CD8-positive, alpha-beta memory T cell (primary cell): Measurements from ENCODE around the gene KIF13A. TPM values are rescaled to one million over a fixed set of nuclear protein-coding genes. Genes with fewer than 3 reads are reported as not detected.

Experiments
- CTCF ChIA-PET: fragments of 350-600 bp; sonication (Branson Sonifier 250); formaldehyde crosslinking; loops from one replicate; lab custom pipeline; 2021; ENCODE audit warnings: antibody characterized with exemption; lab: Charles Lee
- POLR2A ChIA-PET: fragments of 350-600 bp; sonication (Branson Sonifier 250); formaldehyde crosslinking; loops from one replicate; lab custom pipeline; 2021; ENCODE audit warnings: antibody characterized with exemption; lab: Charles Lee
- DNase-seq, 5 donors: peaks; one replicate each; pipeline versions ENCODE4 v3.0.0 to v3.0.0-alpha.2; 2020 to 2022; ENCODE audit warnings: mixed read lengths in 1 of 5
- H3K27ac ChIP-seq: one replicate; pipeline ENCODE4 v1.7.0; 2013; ENCODE audit warnings: low read depth, mild to moderate bottlenecking, low read length, moderate library complexity
- H3K27me3 ChIP-seq: 2 replicates; pipeline ENCODE4 v1.7.0; 2013; ENCODE audit warnings: low read length, mild to moderate bottlenecking; ENCODE audit not compliant: insufficient read depth, poor library complexity, severe bottlenecking
- H3K36me3 ChIP-seq: 2 replicates; pipeline ENCODE4 v1.7.0; 2013; ENCODE audit warnings: mild to moderate bottlenecking, low read length, moderate library complexity; ENCODE audit not compliant: insufficient read depth
- H3K4me1 ChIP-seq: 2 replicates; pipeline ENCODE4 v1.7.0; 2013; ENCODE audit warnings: mild to moderate bottlenecking, low read length, moderate library complexity; ENCODE audit not compliant: insufficient read depth
- H3K4me3 ChIP-seq: 2 replicates; pipeline ENCODE4 v1.7.0; 2013; ENCODE audit warnings: mild to moderate bottlenecking, low read length
- H3K9me3 ChIP-seq: 2 replicates; pipeline ENCODE4 v1.7.0; 2013; ENCODE audit warnings: mild to moderate bottlenecking, low read length
- H3K27ac Mint-ChIP-seq, 8 donors: one replicate each; pipeline ENCODE4 v1.8.0; 2020 to 2021; ENCODE audit warnings: mixed read lengths in 8 of 8, mild to moderate bottlenecking in 6 of 8, inconsistent platforms in 3 of 8, moderate library complexity in 3 of 8
- H3K27me3 Mint-ChIP-seq, 2 donors: one replicate each; pipeline ENCODE4 v1.8.0; 2020 to 2021; ENCODE audit warnings: mixed read lengths in 2 of 2, mild to moderate bottlenecking in 1 of 2, moderate library complexity in 1 of 2
- H3K36me3 Mint-ChIP-seq, 3 donors: one replicate each; pipeline ENCODE4 v1.8.0; 2020 to 2021; ENCODE audit warnings: mixed read lengths in 3 of 3, inconsistent platforms in 1 of 3, mild to moderate bottlenecking in 1 of 3
- H3K4me1 Mint-ChIP-seq, 3 donors: one replicate each; pipeline ENCODE4 v1.8.0; 2020 to 2021; ENCODE audit warnings: mixed read lengths in 3 of 3, inconsistent platforms in 1 of 3, mild to moderate bottlenecking in 1 of 3
- H3K4me3 Mint-ChIP-seq, 7 donors: one replicate each; pipeline ENCODE4 v1.8.0; 2020 to 2021; ENCODE audit warnings: mixed read lengths in 7 of 7, mild to moderate bottlenecking in 6 of 7, moderate library complexity in 4 of 7, inconsistent platforms in 2 of 7
- H3K9me3 Mint-ChIP-seq, 5 donors: one replicate each; pipeline ENCODE4 v1.8.0; 2020 to 2022; ENCODE audit warnings: mixed read lengths in 5 of 5, mild to moderate bottlenecking in 3 of 5, moderate library complexity in 2 of 5, inconsistent platforms in 1 of 5
- polyA plus RNA-seq: library from polyadenylated mRNA; unstranded; fragments of 300-500 nt; fragmentation: Illumina TruSeq; gene quantifications from one replicate; pipeline ENCODE4 v1.2.3, GENCODE V29; 2021
- total RNA-seq, 2 experiments: library from RNA; stranded (reverse); gene quantifications; one replicate each; pipeline ENCODE4 v1.2.3, GENCODE V29; 2021

KIF13A gene
- total and polyA plus RNA-seq, 3 experiments from 2014 or later = 0.12 to 0.60 (median 0.18) TPM

GRCh38 chr6:17855381-17855780, 132.1 kb downstream of the KIF13A start:
- Histone ChIP-seq H3K27me3 (no peaks in the 10 kb centered on the region), H3K4me1 (no peaks in the 10 kb centered on the region), H3K9me3 (no peaks in the 10 kb centered on the region), H3K27ac (no peak overlapping the region), H3K4me3 (no peak overlapping the region), H3K36me3 (no peaks in the 10 kb centered on the region)
- Mint-ChIP-seq H3K4me3 (no peak overlapping the region), H3K9me3 (peaks cover 0 to 3% (median 0%) of the 10 kb centered on the region in 5 donors), H3K27ac (no peak overlapping the region), H3K27me3 (peaks cover 10 to 12% of the 10 kb centered on the region in 2 donors), H3K36me3 (no peaks in the 10 kb centered on the region), H3K4me1 (no peaks in the 10 kb centered on the region)
- DNase-seq = no peak
- POLR2A ChIA-PET = no interaction called here
- CTCF ChIA-PET = no interaction called here

- POLR2A ChIA-PET = no interaction called here
- Mint-ChIP-seq H3K36me3 (no peaks in the 10 kb centered on the region), H3K9me3 (peaks cover 0 to 3% (median 0%) of the 10 kb centered on the region in 5 donors), H3K27me3 (peaks cover 8 to 12% of the 10 kb centered on the region in 2 donors), H3K27ac (no peak overlapping the region), H3K4me3 (no peak overlapping the region), H3K4me1 (no peaks in the 10 kb centered on the region)
- Histone ChIP-seq H3K27me3 (no peaks in the 10 kb centered on the region), H3K4me3 (no peak overlapping the region), H3K27ac (no peak overlapping the region), H3K36me3 (no peaks in the 10 kb centered on the region), H3K4me1 (no peaks in the 10 kb centered on the region), H3K9me3 (no peaks in the 10 kb centered on the region)
- CTCF ChIA-PET = no interaction called here
- DNase-seq = no peak
These were observed 133.9 kb downstream of the KIF13A start for GRCh38 chr6:17853533-17853932.

- CTCF ChIA-PET = no interaction called here
- H3K4me1 ChIP-seq = no peaks in the 10 kb centered on the region
- H3K27me3 Mint-ChIP-seq = peaks cover 8 to 14% of the 10 kb centered on the region in 2 donors
- H3K4me1 Mint-ChIP-seq = no peaks in the 10 kb centered on the region
- H3K36me3 ChIP-seq = no peaks in the 10 kb centered on the region
- POLR2A ChIA-PET = no interaction called here
- no peak overlapping the region for H3K27ac ChIP-seq
- H3K27ac Mint-ChIP-seq = no peak overlapping the region
- H3K4me3 ChIP-seq = no peak overlapping the region
- DNase-seq = no peak
- no peaks in the 10 kb centered on the region for H3K9me3 ChIP-seq
- H3K9me3 Mint-ChIP-seq = peaks cover 0 to 3% (median 0%) of the 10 kb centered on the region in 5 donors
- no peak overlapping the region for H3K4me3 Mint-ChIP-seq
- H3K36me3 Mint-ChIP-seq = no peaks in the 10 kb centered on the region
- H3K27me3 ChIP-seq = no peaks in the 10 kb centered on the region
These were observed 135.7 kb downstream of the KIF13A start for GRCh38 chr6:17851720-17852161.

- Histone ChIP-seq H3K4me1 (no peaks in the 10 kb centered on the region), H3K36me3 (no peaks in the 10 kb centered on the region), H3K4me3 (no peak overlapping the region), H3K27ac (no peak overlapping the region), H3K27me3 (no peaks in the 10 kb centered on the region), H3K9me3 (no peaks in the 10 kb centered on the region)
- DNase-seq = no peak
- Mint-ChIP-seq H3K4me1 (no peaks in the 10 kb centered on the region), H3K27ac (no peak overlapping the region), H3K4me3 (no peak overlapping the region), H3K9me3 (peaks cover 0 to 3% (median 0%) of the 10 kb centered on the region in 5 donors), H3K27me3 (peaks cover 8 to 14% of the 10 kb centered on the region in 2 donors), H3K36me3 (no peaks in the 10 kb centered on the region)
- ChIA-PET POLR2A (no interaction called here), CTCF (no interaction called here)
These were observed 136.3 kb downstream of the KIF13A start for GRCh38 chr6:17851001-17851719.

- H3K4me3 ChIP-seq = no peak overlapping the region
- Mint-ChIP-seq H3K9me3 (peaks cover 0 to 3% (median 0%) of the 10 kb centered on the region in 5 donors), H3K27me3 (peaks cover 7 to 12% of the 10 kb centered on the region in 2 donors), H3K4me1 (no peaks in the 10 kb centered on the region), H3K4me3 (no peak overlapping the region), H3K36me3 (no peaks in the 10 kb centered on the region), H3K27ac (no peak overlapping the region)
- no peaks in the 10 kb centered on the region for H3K4me1 ChIP-seq
- ChIA-PET POLR2A (no interaction called here), CTCF (no interaction called here)
- no peaks in the 10 kb centered on the region for H3K27me3 ChIP-seq
- no peaks in the 10 kb centered on the region for H3K9me3 ChIP-seq
- H3K36me3 ChIP-seq = no peaks in the 10 kb centered on the region
- no peak for DNase-seq
- no peak overlapping the region for H3K27ac ChIP-seq
These were observed 137.2 kb downstream of the KIF13A start for GRCh38 chr6:17850281-17850680.

- Histone ChIP-seq H3K9me3 (no peaks in the 10 kb centered on the region), H3K36me3 (no peaks in the 10 kb centered on the region), H3K27ac (no peak overlapping the region), H3K4me3 (no peak overlapping the region), H3K27me3 (no peaks in the 10 kb centered on the region), H3K4me1 (no peaks in the 10 kb centered on the region)
- Mint-ChIP-seq H3K36me3 (no peaks in the 10 kb centered on the region), H3K27ac (no peak overlapping the region), H3K27me3 (peaks cover 3 to 10% of the 10 kb centered on the region in 2 donors), H3K4me1 (no peaks in the 10 kb centered on the region), H3K9me3 (peaks cover 0 to 3% (median 0%) of the 10 kb centered on the region in 5 donors), H3K4me3 (no peak overlapping the region)
- DNase-seq = no peak
- POLR2A ChIA-PET = no interaction called here
- CTCF ChIA-PET = no interaction called here
These were observed 140.2 kb downstream of the KIF13A start for GRCh38 chr6:17847203-17847760.

- Histone ChIP-seq H3K27me3 (no peaks in the 10 kb centered on the region), H3K9me3 (no peaks in the 10 kb centered on the region), H3K4me1 (no peaks in the 10 kb centered on the region), H3K4me3 (no peak overlapping the region), H3K27ac (no peak overlapping the region), H3K36me3 (no peaks in the 10 kb centered on the region)
- CTCF ChIA-PET = no interaction called here
- H3K4me1 Mint-ChIP-seq = no peaks in the 10 kb centered on the region
- POLR2A ChIA-PET = no interaction called here
- H3K36me3 Mint-ChIP-seq = no peaks in the 10 kb centered on the region
- H3K4me3 Mint-ChIP-seq = no peak overlapping the region
- peaks cover 3 to 10% of the 10 kb centered on the region in 2 donors for H3K27me3 Mint-ChIP-seq
- no peak overlapping the region for H3K27ac Mint-ChIP-seq
- peaks cover 0 to 3% (median 0%) of the 10 kb centered on the region in 5 donors for H3K9me3 Mint-ChIP-seq
- DNase-seq = no peak
These were observed 140.7 kb downstream of the KIF13A start for GRCh38 chr6:17846762-17847161.

- POLR2A ChIA-PET = no interaction called here
- Mint-ChIP-seq H3K4me3 (no peak overlapping the region), H3K9me3 (peaks cover 0 to 1% (median 0%) of the 10 kb centered on the region in 5 donors), H3K36me3 (no peaks in the 10 kb centered on the region), H3K27me3 (peaks cover 1 to 10% of the 10 kb centered on the region in 2 donors), H3K4me1 (no peaks in the 10 kb centered on the region), H3K27ac (no peak overlapping the region)
- Histone ChIP-seq H3K4me3 (no peak overlapping the region), H3K36me3 (no peaks in the 10 kb centered on the region), H3K9me3 (no peaks in the 10 kb centered on the region), H3K4me1 (no peaks in the 10 kb centered on the region), H3K27ac (no peak overlapping the region), H3K27me3 (no peaks in the 10 kb centered on the region)
- CTCF ChIA-PET = interaction anchor here (1.2 kb wide), 1 partner anchor 12 kb away, joined by 3 read pairs; no protein-coding TSS in a partner anchor
- no peak for DNase-seq
These were observed 141.8 kb downstream of the KIF13A start for GRCh38 chr6:17845598-17845997.
